ES-I3 (cell line): ENCODE data around the gene NDUFAF7.
"Not testable (repeated sequence)": the region's sequence is repeated elsewhere in the genome, so short reads cannot be mapped to it uniquely, and the experiment has no call there.

Source experiments
- H3K36me3 ChIP-seq: 2 replicates; pipeline ENCODE4 v1.6.1; 2013; ENCODE audit warnings: mild to moderate bottlenecking, low read length, control low read depth, moderate library complexity; ENCODE audit not compliant: insufficient read depth
- H3K4me1 ChIP-seq: 2 replicates; pipeline ENCODE4 v1.6.1; 2013; ENCODE audit warnings: mild to moderate bottlenecking, control low read depth, low read length; ENCODE audit not compliant: insufficient read depth
- H3K9ac ChIP-seq: 2 replicates; pipeline ENCODE4 v1.6.1; 2013; ENCODE audit warnings: low read depth, mild to moderate bottlenecking, low read length, moderate library complexity
- H3K9me3 ChIP-seq: 2 replicates; pipeline ENCODE4 v1.6.1; 2013; ENCODE audit warnings: mild to moderate bottlenecking, low read length, moderate library complexity; ENCODE audit not compliant: control insufficient read depth, insufficient read depth

Gene NDUFAF7

DNA sequence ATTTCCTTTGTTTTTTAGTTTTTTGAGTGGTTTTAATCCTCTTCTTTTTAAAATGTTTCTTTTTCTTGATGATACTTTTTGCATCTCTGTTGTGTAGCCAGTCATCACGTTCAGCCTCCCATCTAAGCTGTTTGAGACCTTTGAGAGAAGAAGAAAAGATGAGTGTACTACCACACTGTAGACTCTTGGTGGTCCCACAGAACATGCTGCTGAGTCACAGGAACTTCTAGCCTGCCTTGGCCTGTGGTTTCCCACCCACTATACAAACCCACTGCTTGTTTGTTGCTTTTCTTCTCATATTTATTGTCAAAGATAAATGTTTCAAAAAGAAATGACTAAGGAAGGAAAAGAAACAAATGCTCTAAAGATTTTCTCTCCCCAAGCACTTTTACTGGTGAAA is 29.7 kb upstream of the NDUFAF7 start:
- Histone ChIP-seq H3K9me3 (peaks cover 11% of the 10 kb centered on the region), H3K36me3 (peaks cover 15% of the 10 kb centered on the region), H3K4me1 (peaks cover 31% of the 10 kb centered on the region), H3K9ac (no peak overlapping the region)

GRCh38 chr2:37203708-37204107 is 27.8 kb upstream of the NDUFAF7 start:
- peaks cover 17% of the 10 kb centered on the region for H3K36me3 ChIP-seq
- H3K4me1 ChIP-seq, result peaks cover 25% of the 10 kb centered on the region
- no peak overlapping the region for H3K9ac ChIP-seq
- peaks cover 15% of the 10 kb centered on the region for H3K9me3 ChIP-seq

- Histone ChIP-seq H3K9me3 (peaks cover 26% of the 10 kb centered on the region), H3K36me3 (peaks cover 29% of the 10 kb centered on the region), H3K4me1 (peaks cover 14% of the 10 kb centered on the region)
- not testable (repeated sequence) for H3K9ac ChIP-seq
Observed at GRCh38 chr2:37205071-37205661, 26.3 kb upstream of the NDUFAF7 start.

GRCh38 chr2:37205689-37206341 is 25.6 kb upstream of the NDUFAF7 start:
- Histone ChIP-seq H3K4me1 (peaks cover 13% of the 10 kb centered on the region), H3K36me3 (peaks cover 34% of the 10 kb centered on the region), H3K9ac (no peak overlapping the region; the same call in 1 of the 2 replicates), H3K9me3 (peaks cover 29% of the 10 kb centered on the region)

GRCh38 chr2:37206760-37207159 is 24.7 kb upstream of the NDUFAF7 start:
- H3K9ac ChIP-seq, result not testable (repeated sequence)
- H3K36me3 ChIP-seq, result peaks cover 43% of the 10 kb centered on the region
- H3K9me3 ChIP-seq, result peaks cover 29% of the 10 kb centered on the region
- peaks cover 13% of the 10 kb centered on the region for H3K4me1 ChIP-seq

- Histone ChIP-seq H3K4me1 (peaks cover 4% of the 10 kb centered on the region), H3K36me3 (peaks cover 52% of the 10 kb centered on the region), H3K9ac (no peak overlapping the region), H3K9me3 (peaks cover 24% of the 10 kb centered on the region)
Observed at GRCh38 chr2:37211212-37211611, 20.2 kb upstream of the NDUFAF7 start.

DNA sequence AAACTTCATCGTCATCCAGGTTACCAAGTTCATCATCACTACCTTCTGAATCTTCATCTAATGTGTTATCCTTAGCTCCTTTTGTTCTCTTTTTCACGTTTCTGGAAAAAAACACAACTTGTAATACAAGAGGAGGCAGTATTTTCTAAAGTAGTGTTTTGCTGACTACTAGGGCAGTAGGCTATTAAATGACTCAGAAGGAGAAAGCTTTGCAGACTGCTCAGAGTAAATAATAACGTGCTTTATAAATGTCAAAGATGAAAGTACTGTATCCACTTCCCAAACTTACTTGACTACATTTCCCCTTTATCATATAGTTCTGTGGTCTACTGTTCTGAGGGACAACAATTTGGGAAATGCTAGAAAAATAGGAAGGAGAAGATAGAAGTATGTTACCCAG is 19.5 kb upstream of the NDUFAF7 start:
- Histone ChIP-seq H3K9me3 (peaks cover 17% of the 10 kb centered on the region), H3K36me3 (peaks cover 51% of the 10 kb centered on the region), H3K9ac (no peak overlapping the region), H3K4me1 (no peaks in the 10 kb centered on the region)

GRCh38 chr2:37215250-37215649 is 16.2 kb upstream of the NDUFAF7 start:
- H3K36me3 ChIP-seq, result peaks cover 39% of the 10 kb centered on the region
- no peaks in the 10 kb centered on the region for H3K4me1 ChIP-seq
- no peak overlapping the region for H3K9ac ChIP-seq
- peaks cover 3% of the 10 kb centered on the region; the same call in 1 of the 2 replicates for H3K9me3 ChIP-seq

GRCh38 chr2:37219046-37219445 is 12.4 kb upstream of the NDUFAF7 start:
- Histone ChIP-seq H3K36me3 (peaks cover 47% of the 10 kb centered on the region), H3K9ac (no peak overlapping the region), H3K4me1 (no peaks in the 10 kb centered on the region), H3K9me3 (no peaks in the 10 kb centered on the region)

DNA sequence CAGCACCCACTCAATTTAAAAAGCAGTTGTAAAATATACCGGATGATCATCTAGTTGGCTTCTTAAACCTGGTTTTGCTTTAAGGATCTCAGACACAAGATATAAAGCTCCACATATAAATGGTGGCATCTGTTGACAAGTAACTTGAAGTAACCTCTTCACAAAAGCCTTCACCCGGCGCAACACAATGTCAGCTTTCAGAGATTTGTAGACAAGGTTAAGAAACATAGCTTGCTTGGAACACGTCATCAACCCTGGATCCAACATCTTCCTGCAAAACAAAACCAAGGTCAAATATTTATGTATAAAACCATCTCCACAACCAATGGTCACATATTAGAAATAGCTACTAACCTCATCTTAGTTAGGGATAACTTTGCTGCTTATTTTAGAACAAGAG is 8.3 kb upstream of the NDUFAF7 start:
- H3K36me3 ChIP-seq, result peaks cover 44% of the 10 kb centered on the region
- H3K9ac ChIP-seq, result no peak overlapping the region
- H3K4me1 ChIP-seq, result peaks cover 21% of the 10 kb centered on the region
- H3K9me3 ChIP-seq, result no peaks in the 10 kb centered on the region

GRCh38 chr2:37224063-37224462 is 7.4 kb upstream of the NDUFAF7 start:
- H3K9ac ChIP-seq, result no peak overlapping the region
- peaks cover 46% of the 10 kb centered on the region for H3K36me3 ChIP-seq
- no peaks in the 10 kb centered on the region for H3K9me3 ChIP-seq
- peaks cover 27% of the 10 kb centered on the region for H3K4me1 ChIP-seq

- Histone ChIP-seq H3K36me3 (peaks cover 45% of the 10 kb centered on the region), H3K9ac (peak overlapping the region; percentile 17; the same call in 1 of the 2 replicates), H3K4me1 (peaks cover 27% of the 10 kb centered on the region)
- not testable (repeated sequence) for H3K9me3 ChIP-seq
Observed at GRCh38 chr2:37225129-37225528, 6.3 kb upstream of the NDUFAF7 start.

DNA sequence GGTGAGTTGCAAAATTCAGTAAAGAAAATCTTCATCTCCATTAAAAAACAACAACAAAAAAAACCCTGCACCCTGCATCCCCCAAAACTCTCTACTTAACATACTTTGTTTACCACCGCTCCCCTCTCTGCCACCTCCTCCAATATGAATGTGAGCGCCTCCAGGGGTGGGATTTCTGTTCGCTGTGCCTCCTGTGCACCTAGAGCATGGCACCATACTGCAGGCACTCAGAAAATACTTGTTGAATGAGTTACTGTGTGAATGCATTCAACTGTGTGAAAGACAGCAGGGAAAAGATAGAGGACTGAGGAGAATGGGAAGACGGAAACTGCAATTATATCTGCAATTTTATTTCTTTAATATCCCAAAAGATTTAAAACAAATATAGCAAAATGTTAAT is 4.6 kb upstream of the NDUFAF7 start:
- H3K36me3 ChIP-seq, result peaks cover 31% of the 10 kb centered on the region
- peak overlapping the region; percentile 30 for H3K9ac ChIP-seq
- H3K4me1 ChIP-seq, result peaks cover 27% of the 10 kb centered on the region
- H3K9me3 ChIP-seq, result no peaks in the 10 kb centered on the region

- peaks cover 30% of the 10 kb centered on the region for H3K4me1 ChIP-seq
- H3K9ac ChIP-seq, result no peak overlapping the region
- no peaks in the 10 kb centered on the region for H3K9me3 ChIP-seq
- peaks cover 23% of the 10 kb centered on the region for H3K36me3 ChIP-seq
Observed at GRCh38 chr2:37228788-37229187, 2.7 kb upstream of the NDUFAF7 start.

DNA sequence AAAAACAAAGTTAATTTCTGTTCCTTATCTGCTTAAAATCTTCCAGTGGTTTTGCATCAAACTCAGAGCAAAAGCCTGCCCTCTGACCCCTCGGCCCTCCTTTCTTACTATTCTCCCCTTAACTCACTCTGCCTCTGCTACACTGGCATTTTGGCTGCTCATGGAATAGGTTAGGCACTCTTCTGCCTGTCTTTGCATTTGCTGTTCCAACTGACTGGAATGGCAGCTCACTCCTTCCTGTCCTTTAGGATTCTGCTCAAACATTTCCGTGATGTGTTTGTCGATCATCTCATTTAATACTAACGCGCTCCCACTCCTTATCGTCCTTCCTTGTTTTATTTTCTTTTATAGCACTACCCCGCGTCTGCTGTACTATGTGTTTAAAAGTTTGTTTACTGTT is 877 bp upstream of the NDUFAF7 start:
- Histone ChIP-seq H3K9me3 (no peaks in the 10 kb centered on the region), H3K4me1 (peaks cover 23% of the 10 kb centered on the region), H3K9ac (peak overlapping the region; percentile 92), H3K36me3 (peaks cover 27% of the 10 kb centered on the region)
